ENCODE measurements around the gene MORN4.
"Not testable (repeated sequence)": the region's sequence is repeated elsewhere in the genome, so short reads cannot be mapped to it uniquely, and the experiment has no call there.

Gene MORN4

GRCh38 chr10:97596101-97597082 is 36.9 kb downstream of the MORN4 start:
- no peak for DNase-seq (ENCODE audit: low read depth)

GRCh38 chr10:97593421-97593820 is 39.9 kb downstream of the MORN4 start:
- no peak for DNase-seq (ENCODE audit: low read depth)

- no peak for DNase-seq (ENCODE audit: low read depth)
Observed at GRCh38 chr10:97590748-97591495, 42.4 kb downstream of the MORN4 start.

GRCh38 chr10:97590082-97590747 is 43.1 kb downstream of the MORN4 start:
- DNase-seq (ENCODE audit: low read depth), result no peak

GRCh38 chr10:97589479-97589878 is 43.8 kb downstream of the MORN4 start, which contains the start of gene C10orf62:
Gene C10orf62, plus strand, starts transcription at chr10:97589721. Its CDS starts 177 bp downstream, at chr10:97589898.
- DNase-seq (ENCODE audit: low read depth), result no peak

- DNase-seq (ENCODE audit: low read depth), result no peak
Observed at GRCh38 chr10:97587183-97587582, 46.1 kb downstream of the MORN4 start.

- no peak for DNase-seq (ENCODE audit: low read depth)
Observed at GRCh38 chr10:97585439-97585811, 47.9 kb downstream of the MORN4 start.

GRCh38 chr10:97584798-97585438 is 48.4 kb downstream of the MORN4 start:
- no peak for DNase-seq (ENCODE audit: low read depth)

- no peak for DNase-seq (ENCODE audit: low read depth)
Observed at GRCh38 chr10:97584060-97584797, 49.1 kb downstream of the MORN4 start, which contains the start of gene HOGA1. Gene HOGA1, plus strand, starts transcription at chr10:97584389. Its CDS starts 315 bp downstream, at chr10:97584704.

- no peak for DNase-seq (ENCODE audit: low read depth)
Observed at GRCh38 chr10:97583476-97583875, 49.8 kb downstream of the MORN4 start.

- DNase-seq (ENCODE audit: low read depth), result no peak
Observed at GRCh38 chr10:97582169-97582568, 51.1 kb downstream of the MORN4 start.

GRCh38 chr10:97580421-97581367 is 52.6 kb downstream of the MORN4 start:
- DNase-seq (ENCODE audit: low read depth), result no peak

GRCh38 chr10:97578171-97578844 is 55.0 kb downstream of the MORN4 start:
- DNase-seq (ENCODE audit: low read depth), result no peak

- no peak for DNase-seq (ENCODE audit: low read depth)
Observed at GRCh38 chr10:97577701-97578100, 55.6 kb downstream of the MORN4 start.

GRCh38 chr10:97576487-97576886 is 56.8 kb downstream of the MORN4 start:
- DNase-seq (ENCODE audit: low read depth), result not testable (repeated sequence)

GRCh38 chr10:97575127-97575668 is 58.1 kb downstream of the MORN4 start:
- no peak for DNase-seq (ENCODE audit: low read depth)

- DNase-seq (ENCODE audit: low read depth), result no peak
Observed at GRCh38 chr10:97574374-97575126, 58.8 kb downstream of the MORN4 start.

GRCh38 chr10:97573672-97574071 is 59.6 kb downstream of the MORN4 start:
- DNase-seq (ENCODE audit: low read depth), result no peak
